Dermis microvascular lymphatic vessel endothelial cell (primary cell): ENCODE data around the gene ENPP1. TPM values are rescaled to one million over a fixed set of nuclear protein-coding genes. Genes with fewer than 3 reads are reported as not detected.

Source experiments
- DNase-seq, 2 donors: peaks; one replicate each; pipeline versions ENCODE4 v3.0.0 to v3.0.0-alpha.2; 2010; ENCODE audit warnings: low read depth in 2 of 2
- total RNA-seq: library from RNA; depleted of rRNA; stranded (reverse); fragments of >200 nt; gene quantifications from 2 replicates; pipeline ENCODE4 v1.2.1, GENCODE V29; 2014

The ENPP1 gene
- total RNA-seq: 0.13 and 0.25 TPM in 2 replicates

DNA sequence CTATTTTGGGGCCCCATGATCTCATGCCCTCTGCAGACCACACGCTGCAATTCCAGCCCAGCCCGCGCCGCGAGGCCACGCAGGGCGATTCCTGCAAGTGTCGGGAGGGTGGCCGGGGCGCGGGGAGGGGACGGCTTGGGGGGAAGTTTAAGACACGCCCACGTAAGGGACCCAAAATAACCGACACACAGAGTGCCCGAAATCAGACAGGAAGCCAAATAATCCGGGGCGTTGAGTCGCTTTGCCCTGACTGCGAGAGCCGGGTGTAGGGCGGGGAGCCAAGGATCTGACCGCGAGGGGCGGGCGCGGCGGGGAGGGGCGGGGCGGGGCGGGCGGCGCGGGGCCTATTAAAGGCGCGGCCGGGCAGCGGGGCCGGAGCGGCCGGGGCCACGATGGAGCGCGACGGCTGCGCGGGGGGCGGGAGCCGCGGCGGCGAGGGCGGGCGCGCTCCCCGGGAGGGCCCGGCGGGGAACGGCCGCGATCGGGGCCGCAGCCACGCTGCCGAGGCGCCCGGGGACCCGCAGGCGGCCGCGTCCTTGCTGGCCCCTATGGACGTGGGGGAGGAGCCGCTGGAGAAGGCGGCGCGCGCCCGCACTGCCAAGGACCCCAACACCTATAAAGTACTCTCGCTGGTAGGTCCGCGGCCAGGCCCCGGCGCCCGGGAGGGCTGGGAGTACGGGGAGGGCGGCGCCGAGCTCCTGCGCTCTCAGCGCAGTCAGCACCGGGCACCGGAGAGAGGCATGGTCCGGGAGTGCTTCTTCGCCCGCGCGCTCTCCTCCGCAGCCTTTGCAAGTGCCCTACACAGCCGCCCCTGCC, at the start of gene ENPP1:
TSS of gene ENPP1 (plus strand) at position 377 of the 816 bp plus-strand sequence. CDS start at position 393, 16 bp downstream.
- peak in 1 of 2 donors; percentile 42 for DNase-seq

DNA sequence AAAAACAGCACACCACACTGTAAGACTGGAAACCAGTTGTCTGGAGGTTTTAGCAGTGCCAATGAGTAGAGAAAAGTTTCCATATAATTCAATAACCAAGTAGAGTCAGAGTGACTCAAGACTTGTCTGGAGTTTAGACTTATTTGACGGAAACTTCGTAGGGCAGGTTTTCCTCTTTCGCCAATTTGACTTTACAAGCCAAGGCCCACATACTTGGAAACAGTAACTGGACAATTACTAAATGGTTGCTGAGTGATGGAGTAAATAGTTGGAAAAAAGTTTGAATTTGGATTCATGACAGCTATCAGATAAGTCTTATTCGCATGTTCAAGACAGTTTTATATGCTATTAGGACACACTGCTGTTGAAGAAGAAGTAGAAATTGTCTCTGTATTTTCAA, 48.9 kb upstream of the ENPP1 start:
- DNase-seq: no peak

DNA sequence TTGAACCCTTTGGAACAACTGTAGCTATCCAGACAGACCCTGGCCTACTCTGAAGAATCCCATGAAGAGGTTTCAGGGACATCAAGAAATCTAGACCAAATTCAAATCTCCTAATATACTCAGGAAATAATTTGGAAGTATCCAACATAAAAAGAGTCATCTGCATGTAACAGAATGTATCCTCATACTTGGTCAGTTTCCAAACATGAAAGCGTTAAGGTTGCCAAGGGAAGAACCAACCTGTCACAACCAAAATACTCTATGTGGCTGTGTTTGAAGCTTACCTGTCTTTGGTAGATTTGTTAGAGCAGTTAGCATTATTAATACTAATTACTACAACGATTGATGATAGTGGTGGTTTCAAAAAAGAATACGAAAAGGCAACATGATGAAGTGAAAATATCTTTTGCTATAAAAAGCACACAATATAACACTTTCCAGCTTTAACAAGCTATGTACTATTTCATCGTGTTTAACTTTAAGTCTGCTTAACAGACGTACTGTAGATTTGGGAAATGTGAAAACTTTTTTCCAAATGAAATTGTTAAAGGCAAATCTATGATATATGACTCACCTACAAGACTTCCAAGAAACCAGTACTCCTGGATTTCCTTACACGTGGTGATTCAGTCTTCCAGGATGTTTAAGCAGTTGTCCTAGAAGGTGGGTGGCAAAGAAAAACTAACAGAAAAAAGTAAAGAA, 46.6 kb upstream of the ENPP1 start:
- no peak for DNase-seq

DNA sequence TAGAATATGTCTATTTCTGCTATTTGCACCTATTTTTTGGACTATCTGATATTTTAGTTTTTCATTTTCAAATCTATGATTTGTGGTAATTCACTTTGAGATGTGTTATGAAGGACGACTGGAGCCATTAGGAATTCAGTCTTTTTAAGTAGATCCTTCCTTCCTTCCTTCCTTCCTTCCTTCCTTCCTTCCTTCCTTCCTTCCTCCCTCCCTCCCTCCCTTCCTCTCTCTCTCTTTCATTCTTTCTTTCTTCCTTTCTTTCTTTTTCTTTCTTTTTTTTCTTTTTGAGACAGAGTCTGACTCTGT, 46.1 kb upstream of the ENPP1 start:
- DNase-seq: no peak

DNA sequence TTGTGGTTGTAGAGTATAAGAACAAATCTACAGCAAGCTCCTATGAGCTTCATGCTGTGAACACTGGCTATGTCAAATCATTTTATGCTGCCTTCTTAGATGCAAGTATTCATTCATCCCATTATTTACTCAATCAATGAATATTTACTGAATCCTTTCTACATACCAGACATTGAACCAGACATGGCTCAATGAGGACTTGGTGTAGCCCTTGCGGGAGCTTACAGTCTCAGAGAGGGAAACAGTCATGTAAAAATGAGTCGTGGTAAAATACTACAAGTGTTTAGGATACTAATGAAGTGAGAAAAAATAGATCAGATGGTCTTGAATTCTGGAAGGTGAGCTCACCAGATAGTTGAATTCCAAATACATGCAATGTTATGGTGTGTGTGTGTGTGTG, 44.8 kb upstream of the ENPP1 start:
- DNase-seq: no peak

DNA sequence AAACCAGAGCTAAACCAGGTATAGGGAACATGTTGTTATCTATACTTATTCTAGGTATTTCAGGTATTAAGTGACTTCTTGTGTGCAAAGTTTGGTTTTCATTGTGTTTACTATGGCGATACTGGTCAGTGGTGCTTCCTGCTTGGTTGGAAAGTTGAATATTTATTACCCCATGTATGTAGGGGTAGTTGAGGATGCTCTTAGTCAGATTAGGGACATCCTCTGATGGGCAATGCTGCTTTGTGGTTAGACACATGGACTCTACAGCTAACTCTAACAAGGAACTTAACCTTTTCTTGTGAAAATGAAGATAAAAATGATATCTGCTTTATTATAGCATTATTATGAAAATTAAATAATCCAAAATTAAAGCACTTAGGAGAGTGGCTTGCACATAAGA, 44.1 kb upstream of the ENPP1 start:
- no peak for DNase-seq

DNA sequence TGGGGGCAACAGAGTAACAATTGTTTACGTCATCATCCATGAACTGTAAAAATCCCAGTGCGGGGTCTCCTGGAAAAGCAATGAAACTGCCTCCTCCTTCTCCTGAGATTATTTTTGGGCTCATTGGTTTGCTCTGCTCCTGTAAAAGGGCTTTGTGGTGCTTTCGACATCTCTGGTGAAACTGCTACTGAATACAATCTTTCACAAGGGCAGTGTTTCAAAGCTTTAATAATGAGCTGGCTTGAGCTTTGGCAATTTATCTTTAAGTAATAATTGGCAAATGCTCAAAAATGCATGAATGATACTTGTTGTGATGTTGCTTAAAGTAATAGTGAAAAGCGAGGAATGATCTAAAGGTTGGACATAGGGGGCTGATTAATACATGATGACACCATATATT, 43.5 kb upstream of the ENPP1 start:
- DNase-seq: no peak

DNA sequence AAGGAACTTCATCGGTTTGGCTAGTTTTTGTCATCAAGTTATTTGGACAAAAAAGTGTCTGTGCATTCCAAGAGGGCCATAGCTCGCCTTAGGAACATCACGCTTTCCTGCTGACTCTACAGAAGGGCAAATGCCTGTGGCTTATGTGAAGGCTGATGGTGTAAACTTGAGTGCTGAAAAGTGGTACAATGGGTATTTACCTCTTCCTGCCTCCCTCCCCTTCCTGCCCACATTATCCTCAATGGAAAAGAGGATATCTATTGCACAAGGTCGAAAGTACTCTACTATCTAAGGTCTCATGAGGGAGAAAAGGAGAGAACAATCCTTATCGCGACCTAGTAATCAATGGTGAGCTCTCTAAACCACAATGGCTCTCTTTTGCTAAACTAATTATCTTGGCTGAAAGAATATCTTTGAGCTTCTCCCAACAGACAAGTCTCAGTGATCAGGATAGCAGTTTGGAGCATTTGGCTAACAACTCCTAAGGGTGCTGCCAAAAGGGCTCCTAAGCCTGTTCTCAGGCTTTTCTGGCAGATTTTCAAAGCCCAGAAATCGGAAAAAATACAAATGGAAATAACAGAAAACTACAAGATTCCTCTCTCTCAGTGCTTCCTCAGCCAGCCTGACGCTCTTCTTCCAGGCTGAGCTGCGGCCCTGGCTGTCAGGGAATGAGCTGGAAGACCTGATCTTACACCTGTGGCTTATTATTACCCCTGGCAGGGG, 42.6 kb upstream of the ENPP1 start:
- no peak for DNase-seq

DNA sequence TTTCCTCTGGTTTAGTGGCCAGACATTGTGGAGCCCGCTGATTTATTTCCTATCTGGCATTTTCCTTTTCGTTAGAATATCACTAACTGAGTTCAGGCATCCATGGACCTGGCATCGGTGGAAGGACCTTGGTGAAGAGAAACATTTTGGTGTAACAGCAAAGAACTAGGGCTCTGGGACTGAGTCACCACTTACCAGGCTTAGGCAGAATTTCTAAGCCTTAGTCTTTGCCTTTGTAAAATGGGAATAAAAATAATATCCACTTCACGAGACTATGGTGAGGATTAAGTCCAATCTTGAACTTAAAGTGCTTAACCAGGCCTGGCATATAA, 42.0 kb upstream of the ENPP1 start:
- no peak for DNase-seq

DNA sequence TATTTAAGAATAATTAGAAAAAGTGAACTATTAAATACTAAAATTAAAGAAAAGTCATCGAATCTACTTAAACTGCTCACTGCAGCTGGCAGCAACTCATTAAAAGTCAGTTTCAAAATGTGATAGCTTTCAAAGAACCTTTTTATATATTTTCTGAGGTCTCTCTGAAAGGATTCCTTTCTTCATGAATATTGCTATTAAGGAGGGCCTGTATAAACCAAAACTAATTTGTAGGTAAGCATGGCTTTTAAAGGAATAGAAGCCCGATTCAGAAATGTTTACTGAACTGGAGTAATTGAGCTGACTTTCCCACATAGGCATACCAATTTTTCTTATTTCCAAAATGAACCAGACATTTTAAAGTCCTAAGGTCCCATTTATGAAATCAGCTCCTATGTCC, 41.2 kb upstream of the ENPP1 start:
- no peak for DNase-seq

DNA sequence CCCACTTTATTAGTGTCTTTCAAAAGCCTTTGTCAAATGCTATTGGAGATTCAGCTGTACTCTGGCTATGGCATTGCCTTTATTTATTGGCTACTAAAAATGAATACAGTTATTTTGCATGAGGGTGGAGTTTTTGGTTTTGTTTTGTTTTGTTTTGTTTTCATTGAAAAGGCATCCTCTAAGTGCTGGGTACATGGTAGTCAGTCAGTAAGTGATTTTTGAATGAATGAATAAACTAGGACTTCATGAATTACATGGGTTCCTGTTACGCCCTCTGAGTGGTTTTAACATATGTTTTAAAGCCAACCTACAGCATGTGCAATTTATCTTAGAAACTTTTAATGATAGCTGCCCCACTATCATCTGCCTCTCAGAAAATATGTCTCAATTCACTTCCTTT, 38.9 kb upstream of the ENPP1 start:
- no peak for DNase-seq

DNA sequence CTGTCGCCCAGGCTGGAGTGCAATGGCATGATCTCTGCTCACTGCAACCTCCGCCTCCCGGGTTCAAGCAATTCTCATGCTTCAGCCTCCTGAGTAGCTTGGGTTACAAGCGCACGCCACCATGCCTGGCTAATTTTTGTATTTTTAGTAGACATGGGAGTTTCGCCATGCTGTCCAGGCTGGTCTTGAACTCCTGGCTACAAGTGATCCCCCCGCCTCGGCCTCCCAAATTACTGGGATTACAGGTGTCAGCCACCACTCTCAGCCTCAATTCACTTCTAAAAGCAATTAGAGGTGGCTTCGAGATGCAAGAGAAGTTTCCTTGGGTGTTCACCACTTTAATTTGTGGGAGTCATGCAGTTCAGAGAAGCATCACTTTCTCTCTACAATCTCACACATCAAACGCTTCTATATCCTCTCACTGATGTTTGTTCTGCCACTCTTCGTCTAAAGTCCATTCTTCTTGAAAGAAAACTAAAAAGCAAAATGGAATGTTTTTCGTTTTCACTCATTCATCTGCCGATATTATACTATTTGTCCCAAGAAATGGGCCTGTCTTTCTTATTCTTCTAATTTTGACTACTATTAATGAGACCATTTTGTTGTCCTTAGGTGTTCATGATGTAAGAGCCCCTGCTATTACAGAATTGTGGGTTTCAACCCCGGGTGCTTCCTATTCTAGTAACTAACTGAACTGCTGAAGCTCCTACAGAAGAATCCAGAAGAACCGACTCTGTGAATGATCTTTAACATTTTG, 38.3 kb upstream of the ENPP1 start:
- DNase-seq: no peak

DNA sequence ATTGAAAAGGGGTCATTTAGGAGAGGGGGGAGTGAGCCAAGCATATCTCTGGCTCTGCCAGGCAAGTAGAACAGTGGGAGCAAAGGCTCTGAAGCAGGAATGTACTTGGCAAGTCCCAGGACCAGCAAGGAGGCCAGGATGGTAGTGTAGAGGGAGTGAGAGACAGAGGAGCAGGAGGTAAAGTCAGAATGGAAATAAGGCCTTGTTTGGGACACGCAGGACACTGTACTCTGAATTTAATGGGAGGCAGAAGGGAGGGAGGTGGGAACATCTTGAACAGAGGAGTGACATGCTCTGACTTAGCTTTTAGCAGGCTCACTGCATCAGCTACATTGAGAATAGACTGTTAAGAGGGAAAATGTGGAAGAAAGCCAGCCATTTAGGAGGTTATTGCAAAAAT, 37.0 kb upstream of the ENPP1 start:
- DNase-seq: no peak

DNA sequence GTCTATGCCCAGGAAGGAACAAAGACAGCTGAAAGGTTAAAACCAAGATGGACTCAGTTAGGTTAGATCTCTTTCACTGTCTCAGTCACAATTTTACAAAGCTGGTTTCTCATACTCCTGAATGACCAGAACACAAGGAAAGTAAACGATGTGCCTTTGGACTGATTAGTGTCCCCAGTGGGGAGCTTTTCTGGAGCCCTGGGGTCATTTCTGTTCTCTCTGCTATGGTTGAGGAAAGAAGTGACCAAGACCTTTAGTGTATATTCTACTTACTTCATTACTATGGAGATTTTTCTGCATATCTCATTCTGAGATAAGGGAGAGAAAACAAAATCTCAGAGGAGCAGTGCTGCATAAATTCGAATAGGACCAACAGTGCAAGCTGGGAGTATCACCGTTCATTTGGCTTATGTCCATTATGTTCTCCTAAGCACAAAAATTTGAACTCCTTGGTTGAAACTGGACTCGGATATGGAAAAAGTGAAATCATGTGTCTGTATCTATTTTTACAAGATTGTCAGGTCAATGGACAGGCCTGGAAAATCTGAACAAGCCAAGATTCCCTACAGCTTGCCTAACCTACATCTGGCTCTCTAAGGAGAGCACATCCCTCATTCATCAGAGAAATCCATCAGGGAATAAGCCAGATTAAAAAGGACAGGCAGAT, 34.4 kb upstream of the ENPP1 start:
- no peak for DNase-seq

DNA sequence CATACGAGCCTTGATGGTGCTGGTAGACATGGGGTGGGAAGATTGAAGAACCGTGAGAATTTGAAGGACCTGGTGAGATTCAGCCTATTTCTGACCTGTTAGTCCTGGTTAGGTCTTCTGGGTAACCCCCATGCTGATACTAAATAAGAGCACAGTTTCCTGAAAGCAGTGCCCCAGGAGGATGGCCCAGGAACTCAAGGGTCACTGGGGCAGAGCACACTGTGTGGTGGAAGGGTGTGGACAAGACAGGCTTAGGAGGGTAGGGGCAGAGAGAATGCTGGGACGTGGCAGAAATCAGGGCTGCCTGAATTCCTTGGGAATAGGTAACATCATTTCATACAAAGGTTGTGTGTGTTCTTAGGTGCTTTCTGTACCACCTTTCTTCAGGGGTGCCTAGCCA, 31.9 kb upstream of the ENPP1 start:
- DNase-seq: no peak

DNA sequence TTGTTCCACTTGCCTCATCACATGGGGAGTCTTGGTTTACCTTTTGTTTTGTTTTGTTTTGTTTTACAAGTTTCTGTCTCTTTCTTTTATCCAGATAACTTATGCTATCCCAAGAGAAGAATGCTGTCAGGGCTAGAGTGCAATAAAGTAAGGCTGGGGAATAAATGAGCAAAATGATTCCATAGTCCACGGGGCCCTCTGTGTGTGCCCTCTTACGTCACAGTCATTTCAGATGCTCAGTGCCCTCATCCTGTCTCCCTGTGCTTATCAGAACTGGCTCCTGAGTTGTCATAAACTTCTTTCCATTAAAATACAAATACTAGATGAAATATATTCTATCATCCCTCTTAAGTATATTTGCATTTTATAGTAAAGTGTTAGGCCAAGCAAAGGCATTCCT, 30.8 kb upstream of the ENPP1 start:
- DNase-seq: no peak

DNA sequence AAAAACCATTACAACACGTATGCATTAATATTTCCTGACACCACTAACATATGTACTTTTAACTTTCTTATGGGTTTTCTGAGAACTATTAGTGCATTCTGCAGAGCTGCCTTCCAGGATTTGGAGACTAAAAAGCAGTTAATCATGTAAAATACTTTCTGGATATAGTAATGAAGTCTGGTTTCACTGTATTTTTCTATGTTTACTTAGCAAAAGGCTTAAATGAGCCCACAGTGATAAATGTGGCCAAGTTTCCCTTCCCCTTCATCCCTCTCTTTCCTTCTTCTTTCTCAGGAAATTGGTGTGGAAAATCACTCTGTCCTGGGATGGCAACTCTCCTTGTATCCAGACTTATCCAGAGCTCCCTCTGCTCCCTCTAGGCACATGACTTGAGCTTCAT, 29.7 kb upstream of the ENPP1 start:
- DNase-seq: no peak

DNA sequence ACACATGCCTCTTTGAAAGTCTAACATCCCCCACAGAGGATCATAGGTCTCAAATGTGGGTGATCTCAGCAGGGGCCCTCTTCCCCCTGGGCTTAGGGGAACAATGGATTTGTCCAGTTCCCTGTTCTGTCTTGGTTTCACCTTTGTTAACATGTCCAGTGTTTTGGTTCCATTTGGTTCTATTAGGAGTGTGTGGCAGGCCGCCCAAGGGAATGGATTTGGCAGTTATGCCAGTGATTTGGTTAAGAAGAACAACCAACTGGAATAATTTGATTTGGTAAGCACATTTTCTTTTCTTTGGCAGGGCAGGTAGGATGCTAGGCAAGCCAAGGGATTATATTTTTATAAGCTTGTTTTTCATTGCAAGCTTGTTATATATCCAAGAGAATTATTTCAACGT, 28.5 kb upstream of the ENPP1 start:
- no peak for DNase-seq

DNA sequence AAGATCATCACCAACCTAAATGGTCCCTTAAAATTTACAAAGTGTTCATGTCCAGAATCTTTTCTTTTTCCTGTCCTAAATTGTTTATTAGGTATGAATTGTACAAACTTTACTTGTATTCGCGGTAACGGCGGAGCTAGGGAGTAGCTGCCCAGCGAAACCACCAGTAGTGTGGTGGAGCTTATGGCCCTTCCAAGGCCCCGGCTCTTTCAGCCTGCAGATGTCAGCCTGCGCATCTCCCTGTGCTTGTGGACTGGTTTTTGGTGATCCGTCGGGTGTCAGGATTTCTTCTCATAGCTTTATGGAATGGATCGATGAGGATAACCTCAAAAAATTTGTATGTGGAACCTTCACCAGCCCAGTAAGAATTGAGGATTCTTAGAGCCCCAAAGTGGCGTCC, 27.2 kb upstream of the ENPP1 start:
- DNase-seq: no peak

DNA sequence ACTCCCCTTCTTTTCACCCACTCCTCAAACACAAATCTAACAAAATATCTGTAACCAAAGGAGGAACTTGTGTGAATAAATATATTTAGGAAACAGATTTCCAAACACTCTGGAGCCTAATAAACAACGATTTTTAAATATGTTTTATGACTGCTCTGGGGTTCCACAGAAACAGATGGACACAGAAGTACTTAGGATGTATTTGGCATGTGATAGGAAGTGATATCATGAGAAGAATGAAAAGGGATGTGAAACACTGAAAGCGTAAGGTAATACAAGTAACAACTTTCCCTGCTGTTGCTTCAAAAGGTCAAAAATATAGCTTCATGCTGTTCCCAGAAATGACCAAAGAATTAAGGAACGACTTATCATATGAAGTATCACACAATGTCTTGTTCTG, 26.1 kb upstream of the ENPP1 start:
- DNase-seq: no peak

DNA sequence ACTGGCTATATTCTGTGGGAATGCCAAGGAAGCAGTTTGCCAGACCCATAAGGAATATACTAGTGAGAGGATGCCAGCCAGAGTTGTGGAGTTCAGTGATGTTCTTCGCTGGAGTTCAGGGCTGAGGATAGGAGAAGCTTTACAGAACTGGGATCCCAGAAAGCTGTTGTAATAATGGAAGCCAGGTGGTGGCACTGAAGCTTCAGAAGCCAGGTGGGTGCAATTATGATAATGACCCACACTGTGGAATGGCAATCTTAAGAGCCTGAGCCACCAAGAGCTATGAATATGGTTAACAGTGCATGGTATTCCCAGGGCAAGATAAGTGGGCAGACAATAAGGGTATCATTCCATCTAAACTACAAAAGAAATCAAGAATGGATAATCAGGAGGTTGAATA, 25.1 kb upstream of the ENPP1 start:
- DNase-seq: no peak

DNA sequence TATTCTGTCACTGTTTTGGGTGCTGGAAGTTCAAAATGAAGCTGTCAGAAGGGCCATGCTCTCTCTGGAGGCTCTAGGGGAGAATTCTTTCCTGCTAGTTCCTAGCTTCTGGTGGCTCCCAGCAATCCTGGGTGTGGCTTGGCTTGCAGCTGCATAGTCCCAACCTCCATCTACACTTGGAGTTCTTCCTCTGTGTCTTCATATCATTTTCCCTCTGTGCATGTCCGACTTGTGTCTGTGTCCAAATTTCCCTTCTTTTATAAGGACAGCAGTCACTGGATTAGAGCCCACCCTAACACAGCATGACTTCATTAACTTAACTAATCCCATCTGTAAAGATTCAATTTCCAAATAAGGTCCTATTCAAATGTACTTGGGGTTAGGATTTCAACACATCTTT, 23.3 kb upstream of the ENPP1 start:
- DNase-seq: no peak
